ENCODE measurements around the gene DRAXIN.

Gene DRAXIN

DNA sequence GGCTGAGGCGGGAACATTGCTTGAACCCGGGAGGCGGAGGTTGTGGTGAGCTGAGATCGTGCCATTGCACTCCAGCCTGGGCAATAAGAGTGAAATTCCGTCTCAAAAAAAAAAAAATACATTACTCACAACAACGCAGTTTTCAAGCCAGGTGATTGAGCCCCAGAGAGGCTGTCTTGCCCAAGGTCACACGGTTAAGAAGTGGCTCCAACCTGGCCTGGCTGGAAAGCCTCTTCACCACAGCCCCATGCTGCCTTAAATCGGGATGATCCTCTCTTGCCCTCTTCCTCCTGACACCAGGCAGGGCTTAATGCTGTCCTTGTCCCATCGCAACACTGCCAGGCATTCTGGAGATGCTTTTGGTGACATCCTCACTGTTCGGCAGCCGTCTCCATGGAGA lies 21.6 kb downstream of the DRAXIN start:
- no peak for TF ChIP-seq CTCF (IDR thresholded peaks at IDR 0.05; ENCODE audit: low read depth, low read length)
- no peak for DNase-seq (ENCODE audit: extremely low read depth, low read depth)

- DNase-seq (ENCODE audit: extremely low read depth, low read depth) = no peak
- TF ChIP-seq CTCF (IDR thresholded peaks at IDR 0.05; ENCODE audit: low read depth, low read length) = no peak
Measured at GRCh38 chr1:11714831-11715575, 23.5 kb downstream of the DRAXIN start.

GRCh38 chr1:11719313-11720032 lies 28.0 kb downstream of the DRAXIN start:
- DNase-seq (ENCODE audit: extremely low read depth, low read depth) = no peak

DNA sequence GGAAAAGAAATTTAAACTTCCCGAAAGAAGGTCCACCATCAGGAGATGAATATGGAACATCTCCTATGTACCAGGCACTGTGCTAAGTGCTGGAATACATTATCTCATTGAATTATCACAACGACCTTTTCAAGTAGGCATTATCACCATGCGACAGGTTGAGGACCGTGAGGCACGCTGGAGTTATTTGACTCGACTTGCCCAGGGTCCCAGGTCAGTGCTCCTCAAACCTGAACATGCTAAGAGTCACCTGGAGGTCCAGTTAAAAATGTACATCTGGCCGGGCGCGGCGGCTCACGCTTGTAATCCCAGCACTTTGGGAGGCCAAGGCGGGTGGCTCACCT lies 28.5 kb downstream of the DRAXIN start:
- TF ChIP-seq CTCF (IDR thresholded peaks at IDR 0.05; ENCODE audit: low read depth, low read length) = no peak
- no peak for DNase-seq (ENCODE audit: extremely low read depth, low read depth)

More at GRCh38 chr1:11719313-11720032, 28.0 kb downstream of the DRAXIN start:
- TF ChIP-seq CTCF (IDR thresholded peaks at IDR 0.05; ENCODE audit: low read depth, low read length) = peak; percentile 98

- DNase-seq (ENCODE audit: extremely low read depth, low read depth) = no peak
- no peak for TF ChIP-seq CTCF (IDR thresholded peaks at IDR 0.05; ENCODE audit: low read depth, low read length)
Measured at GRCh38 chr1:11720525-11720924, 29.0 kb downstream of the DRAXIN start.

- no peak for TF ChIP-seq CTCF (IDR thresholded peaks at IDR 0.05; ENCODE audit: low read depth, low read length)
- DNase-seq (ENCODE audit: extremely low read depth, low read depth) = no peak
Measured at GRCh38 chr1:11721311-11721710, 29.8 kb downstream of the DRAXIN start.

DNA sequence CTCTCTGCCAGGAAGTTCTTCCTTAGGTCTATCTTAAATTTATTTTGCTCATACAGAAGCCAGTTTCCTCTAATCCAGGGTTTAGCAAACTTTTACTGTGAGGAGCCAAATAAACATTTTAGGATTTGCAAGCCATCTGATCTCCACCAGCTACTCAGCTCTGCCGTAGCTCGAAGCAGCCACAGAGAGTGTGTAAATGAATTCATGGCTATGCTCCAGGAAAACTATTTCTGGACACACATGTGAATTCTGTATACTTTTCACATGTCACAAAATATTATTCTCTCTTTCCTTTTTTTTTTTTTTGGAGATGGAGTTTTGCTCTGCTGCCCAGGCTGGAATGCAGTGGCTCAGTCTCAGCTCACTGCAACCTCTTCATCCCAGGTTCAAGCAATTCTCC lies 31.0 kb downstream of the DRAXIN start:
- DNase-seq (ENCODE audit: extremely low read depth, low read depth) = no peak
- TF ChIP-seq CTCF (IDR thresholded peaks at IDR 0.05; ENCODE audit: low read depth, low read length) = no peak

All from AG09319 (cell line).